GM19452 (cell line): ENCODE measurements around the gene ATP2B3.

Experiments
- ATAC-seq: cut with Tn5 transposase; IDR thresholded peaks from one replicate; pipeline ENCODE4 v1.9.1; 2021; ENCODE audit not compliant: unreplicated experiment

ATP2B3 gene

DNA sequence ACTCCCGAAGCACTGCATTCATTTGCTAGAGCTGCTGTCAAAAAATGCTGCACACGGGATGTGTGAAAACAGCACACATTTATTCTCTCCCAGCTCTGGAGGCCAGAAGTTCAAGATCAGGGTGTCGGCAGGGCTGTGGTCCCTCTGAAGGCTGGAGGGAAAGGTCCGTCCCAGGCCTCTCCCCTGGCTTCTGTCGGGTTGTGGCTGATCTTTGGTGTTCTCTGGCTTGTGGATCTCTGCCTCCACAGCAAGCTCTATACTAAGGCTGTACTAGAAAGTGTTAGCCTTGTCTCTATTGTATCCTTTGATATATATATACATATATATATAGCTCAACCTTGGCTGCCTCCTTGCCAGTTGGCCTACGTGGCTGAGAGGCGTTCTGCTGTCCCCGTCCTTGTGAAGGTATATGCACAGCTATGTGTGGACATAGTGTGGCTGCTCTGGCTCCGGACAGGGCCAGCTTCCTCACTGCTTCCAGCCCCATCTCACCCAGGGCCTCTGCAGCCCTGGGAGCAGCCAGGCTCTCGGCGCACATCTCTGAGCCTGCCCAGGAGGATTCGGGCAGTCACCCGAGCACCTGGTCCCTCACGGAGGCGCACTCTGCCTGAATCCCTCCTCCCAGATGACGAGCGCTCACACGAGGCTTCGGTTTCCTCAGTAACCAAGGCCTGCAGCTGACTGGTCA lies 114.6 kb downstream of the ATP2B3 start:
- ATAC-seq = no peak
